OCI-LY1 (cell line): ENCODE data around the gene MT1E.

Source experiments
- EZH2 ChIP-seq: fragments of 200-600 bp; sonication (generic), shearing (Covaris generic); IDR thresholded peaks from 2 replicates; pipeline ENCODE4 v1.8.0; 2017; ENCODE audit warnings: borderline replicate concordance, mixed run types, mild to moderate bottlenecking, antibody characterized with exemption, low read length, moderate library complexity, mixed read lengths
- TF ChIP-seq, protein P1 (sequence below): fragments of 200-600 bp; sonication (generic), shearing (Covaris generic); IDR thresholded peaks from 2 replicates; pipeline ENCODE4 v1.5.1; 2017; ENCODE audit warnings: mild to moderate bottlenecking, antibody characterized with exemption, low read length, moderate library complexity, mixed read lengths

DNA sequence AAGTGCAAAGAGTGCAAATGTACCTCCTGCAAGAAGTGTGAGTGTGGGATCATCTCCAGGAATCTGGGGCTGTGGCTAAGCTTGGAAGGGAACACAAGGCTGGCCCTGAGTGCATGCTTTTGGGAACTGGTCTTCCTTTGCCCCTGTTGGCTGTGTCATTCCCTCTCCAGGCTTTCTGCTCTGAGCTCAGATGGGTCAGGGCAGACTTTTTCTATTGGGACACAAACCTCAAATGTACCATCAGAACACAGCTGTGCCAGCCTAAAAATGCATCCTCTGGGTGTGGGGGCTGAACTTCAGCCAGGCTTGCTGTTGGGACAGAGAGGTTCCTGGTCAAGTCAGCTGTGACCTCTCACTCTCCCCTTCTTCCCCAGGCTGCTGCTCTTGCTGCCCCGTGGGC, 27.0 kb downstream of the MT1E start:
- no peak for TF ChIP-seq EZH2
- TF ChIP-seq, protein P1, sequence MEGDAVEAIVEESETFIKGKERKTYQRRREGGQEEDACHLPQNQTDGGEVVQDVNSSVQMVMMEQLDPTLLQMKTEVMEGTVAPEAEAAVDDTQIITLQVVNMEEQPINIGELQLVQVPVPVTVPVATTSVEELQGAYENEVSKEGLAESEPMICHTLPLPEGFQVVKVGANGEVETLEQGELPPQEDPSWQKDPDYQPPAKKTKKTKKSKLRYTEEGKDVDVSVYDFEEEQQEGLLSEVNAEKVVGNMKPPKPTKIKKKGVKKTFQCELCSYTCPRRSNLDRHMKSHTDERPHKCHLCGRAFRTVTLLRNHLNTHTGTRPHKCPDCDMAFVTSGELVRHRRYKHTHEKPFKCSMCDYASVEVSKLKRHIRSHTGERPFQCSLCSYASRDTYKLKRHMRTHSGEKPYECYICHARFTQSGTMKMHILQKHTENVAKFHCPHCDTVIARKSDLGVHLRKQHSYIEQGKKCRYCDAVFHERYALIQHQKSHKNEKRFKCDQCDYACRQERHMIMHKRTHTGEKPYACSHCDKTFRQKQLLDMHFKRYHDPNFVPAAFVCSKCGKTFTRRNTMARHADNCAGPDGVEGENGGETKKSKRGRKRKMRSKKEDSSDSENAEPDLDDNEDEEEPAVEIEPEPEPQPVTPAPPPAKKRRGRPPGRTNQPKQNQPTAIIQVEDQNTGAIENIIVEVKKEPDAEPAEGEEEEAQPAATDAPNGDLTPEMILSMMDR: no peak
